Lower leg skin (tissue), 3 donors: ENCODE results near the gene FLYWCH2.
"Not testable (repeated sequence)": the region's sequence is repeated elsewhere in the genome, so short reads cannot be mapped to it uniquely, and the experiment has no call there.

Source experiments
- CTCF ChIP-seq, 3 donors: fragments of 450-650 bp; IDR thresholded peaks; one replicate each; pipeline ENCODE4 v1.5.1; 2016; ENCODE audit warnings: antibody characterized with exemption in 3 of 3, mild to moderate bottlenecking in 3 of 3, moderate library complexity in 2 of 3
- POLR2A ChIP-seq, 2 donors: fragments of 450-650 bp; IDR thresholded peaks; one replicate each; pipeline ENCODE4 v1.6.1; 2016 to 2017; ENCODE audit warnings: antibody characterized with exemption in 2 of 2, mild to moderate bottlenecking in 1 of 2, moderate library complexity in 1 of 2

- TF ChIP-seq CTCF, POLR2A (IDR thresholded peaks at IDR 0.05): not testable (repeated sequence)
Observed at GRCh38 chr16:2931231-2931914, 48.4 kb downstream of the FLYWCH2 start.
